ENCODE data around the gene MTA3. TPM values are rescaled to one million over a fixed set of nuclear protein-coding genes. Genes with fewer than 3 reads are reported as not detected.
A peak's percentile ranks its signal among the peaks of the same experiment; 100 is the strongest.

Gene MTA3
- total RNA-seq, 1 donor from 2014 or later, result 26.8 TPM

DNA sequence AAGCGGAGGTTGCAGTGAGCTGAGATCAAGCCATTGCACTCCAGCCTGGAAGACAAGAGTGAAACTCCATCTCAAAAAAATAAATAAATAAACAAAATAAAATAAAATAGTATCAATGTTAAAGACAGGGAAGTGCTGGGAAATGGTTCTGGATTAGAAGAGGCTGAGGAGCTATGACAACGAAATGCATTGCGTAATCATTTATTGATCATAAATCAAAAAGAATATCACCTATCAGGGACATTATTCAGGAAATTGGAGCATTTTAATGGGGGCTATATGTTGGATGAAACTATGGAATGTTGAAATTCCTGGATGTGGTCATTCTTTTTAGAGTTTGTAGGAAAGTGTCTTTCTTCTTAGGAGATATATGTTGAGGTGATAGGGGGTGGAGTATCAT, 30.9 kb upstream of the MTA3 start:
- H3K4me1 Mint-ChIP-seq, result no peaks in the 10 kb centered on the region
- no peak overlapping the region for H3K27ac Mint-ChIP-seq
- no peaks in the 10 kb centered on the region for H3K36me3 Mint-ChIP-seq (ENCODE audit: low read depth)
- H3K27me3 Mint-ChIP-seq, result no peaks in the 10 kb centered on the region
- TF ChIP-seq, protein P1, sequence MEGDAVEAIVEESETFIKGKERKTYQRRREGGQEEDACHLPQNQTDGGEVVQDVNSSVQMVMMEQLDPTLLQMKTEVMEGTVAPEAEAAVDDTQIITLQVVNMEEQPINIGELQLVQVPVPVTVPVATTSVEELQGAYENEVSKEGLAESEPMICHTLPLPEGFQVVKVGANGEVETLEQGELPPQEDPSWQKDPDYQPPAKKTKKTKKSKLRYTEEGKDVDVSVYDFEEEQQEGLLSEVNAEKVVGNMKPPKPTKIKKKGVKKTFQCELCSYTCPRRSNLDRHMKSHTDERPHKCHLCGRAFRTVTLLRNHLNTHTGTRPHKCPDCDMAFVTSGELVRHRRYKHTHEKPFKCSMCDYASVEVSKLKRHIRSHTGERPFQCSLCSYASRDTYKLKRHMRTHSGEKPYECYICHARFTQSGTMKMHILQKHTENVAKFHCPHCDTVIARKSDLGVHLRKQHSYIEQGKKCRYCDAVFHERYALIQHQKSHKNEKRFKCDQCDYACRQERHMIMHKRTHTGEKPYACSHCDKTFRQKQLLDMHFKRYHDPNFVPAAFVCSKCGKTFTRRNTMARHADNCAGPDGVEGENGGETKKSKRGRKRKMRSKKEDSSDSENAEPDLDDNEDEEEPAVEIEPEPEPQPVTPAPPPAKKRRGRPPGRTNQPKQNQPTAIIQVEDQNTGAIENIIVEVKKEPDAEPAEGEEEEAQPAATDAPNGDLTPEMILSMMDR (IDR thresholded peaks at IDR 0.05), result no peak
- H3K4me3 Mint-ChIP-seq, result no peak overlapping the region
- intact Hi-C loops (cut with micrococcal nuclease), result no loop called here
- DNase-seq (no peak), ATAC-seq (ENCODE audit: low read depth) (no peak)
- ChIA-PET POLR2A (no interaction called here), CTCF (no interaction called here)
- peaks cover 3% of the 10 kb centered on the region for H3K9me3 Mint-ChIP-seq

- POLR2A ChIA-PET, result no interaction called here
- ATAC-seq (ENCODE audit: low read depth), result no peak
- Mint-ChIP-seq H3K36me3 (ENCODE audit: low read depth) (no peaks in the 10 kb centered on the region), H3K27ac (no peak overlapping the region), H3K9me3 (peaks cover 3% of the 10 kb centered on the region), H3K27me3 (no peaks in the 10 kb centered on the region), H3K4me3 (no peak overlapping the region), H3K4me1 (peaks cover 8% of the 10 kb centered on the region)
- CTCF ChIA-PET, result no interaction called here
- DNase-seq, result no peak
- TF ChIP-seq, protein P1 (IDR thresholded peaks at IDR 0.05), result no peak
- intact Hi-C loops (cut with micrococcal nuclease), result no loop called here
These were observed 25.6 kb upstream of the MTA3 start for GRCh38 chr2:42542871-42543270.

GRCh38 chr2:42545023-42545721, 23.3 kb upstream of the MTA3 start:
- intact Hi-C loops (cut with micrococcal nuclease), result no loop called here
- H3K36me3 Mint-ChIP-seq (ENCODE audit: low read depth), result no peaks in the 10 kb centered on the region
- ATAC-seq (ENCODE audit: low read depth), result no peak
- TF ChIP-seq, protein P1 (IDR thresholded peaks at IDR 0.05), result no peak
- H3K4me3 Mint-ChIP-seq, result no peak overlapping the region
- no peaks in the 10 kb centered on the region for H3K27me3 Mint-ChIP-seq
- CTCF ChIA-PET, result no interaction called here
- POLR2A ChIA-PET, result no interaction called here
- H3K9me3 Mint-ChIP-seq, result no peaks in the 10 kb centered on the region
- peaks cover 8% of the 10 kb centered on the region for H3K4me1 Mint-ChIP-seq
- DNase-seq, result no peak
- H3K27ac Mint-ChIP-seq, result no peak overlapping the region

GRCh38 chr2:42545841-42546390, 22.5 kb upstream of the MTA3 start:
- CTCF ChIA-PET, result no interaction called here
- POLR2A ChIA-PET, result no interaction called here
- TF ChIP-seq, protein P1 (IDR thresholded peaks at IDR 0.05), result no peak
- intact Hi-C loops (cut with micrococcal nuclease), result no loop called here
- Mint-ChIP-seq H3K36me3 (ENCODE audit: low read depth) (no peaks in the 10 kb centered on the region), H3K27ac (no peak overlapping the region), H3K4me3 (no peak overlapping the region), H3K27me3 (no peaks in the 10 kb centered on the region), H3K4me1 (peaks cover 8% of the 10 kb centered on the region), H3K9me3 (no peaks in the 10 kb centered on the region)
- ATAC-seq (ENCODE audit: low read depth), result no peak
- no peak for DNase-seq

DNA sequence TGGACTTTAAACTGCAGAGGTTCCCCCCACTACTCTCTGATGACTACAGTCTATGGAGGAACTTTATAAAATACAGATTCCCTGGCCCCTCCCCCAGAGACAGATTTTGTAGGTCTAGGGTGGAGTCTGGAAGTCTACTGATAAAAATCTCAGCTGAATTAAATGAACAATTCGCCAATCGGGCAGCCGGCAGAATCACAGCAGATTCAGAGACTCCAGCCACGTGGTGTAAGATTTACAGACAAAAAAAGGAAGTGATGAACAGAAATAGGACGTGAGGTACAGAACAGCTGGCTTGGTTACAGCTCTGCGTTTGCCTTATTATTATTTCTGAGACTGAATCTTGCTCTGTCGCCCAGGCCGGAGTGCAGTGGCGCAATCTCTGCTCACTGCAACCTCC, 21.4 kb upstream of the MTA3 start:
- POLR2A ChIA-PET, result interaction anchor here (0.6 to 1.6 kb wide), 7 partner anchors 13 to 1446 kb away, joined by 3 to 7 read pairs (median 4); partner anchors contain the start of gene DYNC2LI1
- Mint-ChIP-seq H3K27me3 (no peaks in the 10 kb centered on the region), H3K9me3 (no peaks in the 10 kb centered on the region), H3K36me3 (ENCODE audit: low read depth) (no peaks in the 10 kb centered on the region), H3K4me3 (peak overlapping the region; percentile 62), H3K27ac (peak overlapping the region; percentile 61), H3K4me1 (peaks cover 8% of the 10 kb centered on the region)
- CTCF ChIA-PET, result interaction anchor here (0.7 kb wide), 1 partner anchor 15 kb away, joined by 3 read pairs; no protein-coding TSS in a partner anchor
- ATAC-seq (ENCODE audit: low read depth), result peak; percentile 66
- intact Hi-C loops (cut with micrococcal nuclease), result no loop called here
- TF ChIP-seq, protein P1 (IDR thresholded peaks at IDR 0.05), result no peak
- no peak for DNase-seq

Data from activated B cell treated with CpG ODN at 0.5 μM for 24 hours (primary cell).